ENCODE results near the gene ADCY2. TPM values are rescaled to one million over a fixed set of nuclear protein-coding genes. Genes with fewer than 3 reads are reported as not detected.

ADCY2 gene
- polyA plus RNA-seq, 5 donors = 7.1 to 11.9 (median 11.0) TPM

DNA sequence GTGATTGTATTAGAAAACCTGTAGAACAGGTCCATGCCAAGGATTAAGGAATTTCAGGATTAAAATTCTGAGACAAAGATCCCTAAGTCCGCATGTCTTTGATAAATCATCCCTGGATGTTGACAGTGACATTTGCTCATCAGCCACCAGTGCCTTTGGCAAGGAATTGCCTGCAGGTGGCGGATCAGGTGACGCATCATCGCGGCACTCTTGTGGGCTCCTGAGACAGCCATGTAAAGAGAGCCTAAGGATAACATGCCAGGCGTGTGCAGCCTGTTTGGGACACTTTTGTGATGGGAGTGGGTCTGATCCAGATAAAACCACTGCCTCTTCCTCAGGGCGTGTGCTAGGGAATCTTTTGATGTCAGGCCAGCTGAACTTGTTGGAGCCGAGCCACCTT lies 40.6 kb downstream of the ADCY2 start:
- no peak for DNase-seq

DNA sequence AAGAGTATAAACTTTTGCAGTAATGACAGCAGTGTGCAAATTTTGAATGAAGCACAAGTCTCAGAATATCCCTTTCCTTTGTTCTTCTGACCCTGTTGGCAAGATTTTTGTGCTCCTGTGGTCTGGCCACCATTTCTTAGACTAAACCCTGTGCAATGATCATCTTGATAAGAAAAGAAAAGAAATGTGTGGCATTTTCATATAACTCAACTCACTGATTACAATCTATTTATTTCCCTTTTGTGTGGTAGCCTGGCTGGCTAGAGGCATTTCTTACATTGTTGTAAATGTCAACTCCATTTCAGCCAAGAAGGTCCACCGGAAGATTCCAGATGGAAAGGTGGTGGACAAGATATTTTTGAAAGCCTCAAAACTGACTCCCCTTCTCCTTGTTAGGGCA lies 41.9 kb downstream of the ADCY2 start:
- DNase-seq = no peak

DNA sequence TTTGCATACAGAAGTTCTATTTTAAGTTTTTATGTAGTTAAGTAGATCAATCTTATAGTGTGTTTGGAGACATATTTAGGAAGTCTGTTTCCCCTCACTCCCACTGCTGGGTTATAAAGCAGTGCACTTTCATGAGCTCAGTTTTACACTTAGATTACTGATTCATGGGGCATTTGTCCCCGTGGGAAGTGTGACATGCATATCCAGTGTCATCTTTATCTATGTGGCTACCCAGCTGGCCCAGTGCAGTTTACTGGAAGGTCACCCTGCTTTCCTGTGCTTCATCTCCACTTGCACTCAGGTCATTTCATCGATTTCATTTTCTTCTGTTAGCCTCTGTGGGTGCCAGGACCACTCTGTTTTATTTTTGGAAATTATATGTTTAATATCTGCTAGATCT lies 49.1 kb downstream of the ADCY2 start:
- DNase-seq = no peak

- no peak for DNase-seq
Observed at GRCh38 chr5:7445831-7446230, 49.9 kb downstream of the ADCY2 start.

- no peak for DNase-seq
Observed at GRCh38 chr5:7446913-7447312, 51.0 kb downstream of the ADCY2 start.

GRCh38 chr5:7453947-7454346 lies 58.0 kb downstream of the ADCY2 start:
- DNase-seq = no peak

DNA sequence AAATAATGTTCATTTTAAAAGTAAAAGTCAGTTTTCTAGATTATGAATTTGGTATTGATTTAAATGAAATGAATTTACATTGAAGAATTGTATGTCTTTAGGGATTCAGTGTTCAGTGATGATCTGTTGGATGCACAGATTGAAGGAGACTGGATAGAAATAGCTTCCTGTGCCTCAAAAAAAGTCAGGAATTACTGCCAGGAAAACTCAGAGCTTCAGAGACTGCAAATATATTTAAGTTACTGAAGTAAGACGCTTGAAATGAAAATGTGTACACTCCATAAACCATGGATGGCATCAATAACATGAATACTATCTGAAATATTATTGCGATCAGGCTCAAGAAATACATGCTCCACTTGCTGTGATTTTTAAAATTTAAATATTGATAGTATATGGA lies 60.3 kb downstream of the ADCY2 start:
- DNase-seq = no peak

DNA sequence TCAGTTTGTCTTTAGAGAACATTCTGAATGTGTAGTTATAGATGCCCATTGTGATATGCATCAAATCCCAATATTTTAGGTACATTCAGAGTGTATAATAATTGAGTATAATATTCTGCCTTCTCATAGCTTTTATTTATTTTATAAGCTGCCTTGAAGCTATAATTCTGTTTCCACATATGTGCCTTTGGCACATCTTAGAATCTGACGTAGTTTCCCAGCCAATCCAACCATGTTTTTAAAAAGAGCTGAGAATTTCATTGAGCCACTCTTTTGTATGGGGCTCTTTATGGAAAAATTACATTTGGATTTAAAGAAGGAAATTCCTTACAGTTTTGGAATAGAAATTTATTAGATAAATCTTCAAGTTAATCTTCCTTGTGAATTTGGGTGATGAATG lies 65.4 kb downstream of the ADCY2 start:
- no peak for DNase-seq

DNA sequence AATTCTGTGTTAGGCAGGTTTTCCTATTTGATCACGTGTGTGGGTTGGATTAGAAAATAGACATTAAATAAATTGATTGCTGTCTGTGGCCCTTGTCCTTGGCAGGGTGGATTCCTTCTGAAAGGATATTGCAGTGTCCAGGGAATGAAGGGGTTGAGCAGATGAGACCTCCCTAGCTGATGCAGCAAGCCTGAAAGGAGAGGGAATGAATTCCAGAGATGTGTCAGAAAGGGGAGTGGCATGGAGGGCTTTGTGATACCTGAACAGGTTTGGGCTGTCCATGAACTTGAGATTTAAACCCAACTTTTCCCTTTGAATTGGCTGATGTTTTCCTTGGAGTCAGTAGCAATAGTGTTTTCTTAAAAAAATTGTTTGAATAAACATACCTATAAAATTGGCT lies 66.8 kb downstream of the ADCY2 start:
- DNase-seq = no peak

DNA sequence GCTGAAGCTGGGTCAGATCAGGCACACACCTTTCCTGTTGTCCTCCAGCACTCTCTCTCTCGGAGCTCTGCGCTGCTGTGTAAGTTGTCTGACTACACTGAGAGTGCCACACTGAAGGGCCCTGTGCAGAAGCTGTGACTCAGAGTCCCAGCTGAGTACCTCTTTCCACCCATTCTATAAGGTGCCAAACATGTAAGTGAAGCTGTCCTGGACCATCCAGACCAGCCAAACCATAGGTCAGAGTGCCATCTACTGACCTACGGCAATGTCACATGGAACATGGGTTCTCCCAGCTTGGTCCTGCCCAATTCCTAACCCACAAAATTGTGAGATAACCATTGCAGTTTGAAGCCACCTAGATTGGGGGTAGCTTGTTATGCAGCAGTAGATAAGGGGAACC lies 68.2 kb downstream of the ADCY2 start:
- DNase-seq = no peak

DNA sequence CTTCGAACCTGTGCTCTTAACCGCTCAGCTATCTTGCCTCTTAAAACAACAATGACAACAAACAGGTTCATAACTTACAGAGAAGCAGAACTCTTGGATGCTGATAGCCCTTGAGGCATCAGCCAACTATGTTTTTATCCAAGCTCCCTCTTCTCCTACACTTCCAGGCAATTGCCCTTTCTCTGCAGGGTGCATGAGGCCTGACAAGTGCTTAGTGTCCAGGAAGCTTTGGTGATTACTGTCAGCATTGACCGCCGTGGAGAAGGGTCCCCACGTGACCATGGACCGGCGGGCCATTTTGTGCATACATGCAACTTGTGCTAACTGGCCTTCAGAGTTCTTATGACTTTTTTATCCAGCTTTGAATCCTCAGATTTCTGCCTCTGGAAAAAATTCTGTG lies 71.2 kb downstream of the ADCY2 start:
- no peak for DNase-seq

GRCh38 chr5:7468742-7469141 lies 72.8 kb downstream of the ADCY2 start:
- DNase-seq = no peak

- DNase-seq = no peak
Observed at GRCh38 chr5:7471710-7472109, 75.8 kb downstream of the ADCY2 start.

GRCh38 chr5:7473115-7473514 lies 77.2 kb downstream of the ADCY2 start:
- DNase-seq = no peak

DNA sequence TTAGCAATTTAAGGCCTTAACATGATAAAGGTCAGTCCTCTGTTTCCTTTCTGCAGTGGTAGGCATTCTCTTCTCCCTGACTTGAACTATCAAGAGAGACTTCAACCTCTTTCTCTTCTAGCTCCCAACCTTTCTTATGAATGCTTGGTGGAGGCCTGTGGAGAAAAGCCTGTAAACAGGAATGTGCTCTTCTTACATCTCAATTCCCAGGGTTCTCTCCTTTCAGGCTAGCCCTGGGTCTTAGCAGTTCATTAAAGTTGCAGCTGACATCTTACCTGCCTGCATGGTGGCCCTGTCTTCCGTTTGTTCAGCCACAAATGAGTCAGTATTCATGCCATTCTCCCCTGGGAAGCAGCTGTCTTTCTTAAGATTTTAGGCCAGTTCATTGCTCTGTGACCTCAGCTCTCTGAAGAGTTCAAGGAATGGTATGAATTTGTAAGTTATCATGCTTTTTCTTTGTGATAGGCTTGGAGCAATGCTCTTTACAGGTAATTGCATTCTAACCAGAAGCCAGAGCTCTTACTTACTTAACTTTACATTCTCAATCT lies 77.8 kb downstream of the ADCY2 start:
- DNase-seq = no peak

DNA sequence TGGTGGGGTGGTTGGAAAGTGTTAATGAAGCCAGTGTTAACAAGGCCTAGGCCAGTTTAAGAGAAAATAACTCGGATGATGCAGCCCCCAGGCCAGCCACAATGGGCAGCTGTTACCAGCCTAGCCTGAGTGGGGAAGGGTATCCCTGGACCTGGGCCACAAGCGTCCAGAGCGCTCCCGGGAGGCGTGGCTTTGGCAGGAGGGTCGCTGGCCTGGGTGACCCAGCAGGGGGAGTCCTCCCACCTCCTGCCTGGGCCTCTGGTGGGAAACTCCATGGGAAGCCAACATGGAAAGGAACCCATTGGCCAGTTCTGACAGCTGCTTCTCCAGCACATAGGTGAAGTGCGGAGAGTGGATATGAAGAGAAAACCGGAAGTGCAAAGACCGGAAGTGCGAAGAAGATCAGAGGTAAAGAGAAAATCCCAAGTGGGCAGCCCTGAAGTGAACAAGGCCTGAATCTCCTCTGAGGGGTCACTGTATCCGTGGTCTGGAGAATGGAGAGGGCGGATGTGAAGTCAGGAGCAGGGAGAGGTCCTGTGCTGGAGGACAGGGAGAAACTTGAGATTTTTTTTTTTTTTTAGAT lies 79.0 kb downstream of the ADCY2 start:
- no peak for DNase-seq

- DNase-seq = no peak
Observed at GRCh38 chr5:7478459-7478858, 82.5 kb downstream of the ADCY2 start.

DNA sequence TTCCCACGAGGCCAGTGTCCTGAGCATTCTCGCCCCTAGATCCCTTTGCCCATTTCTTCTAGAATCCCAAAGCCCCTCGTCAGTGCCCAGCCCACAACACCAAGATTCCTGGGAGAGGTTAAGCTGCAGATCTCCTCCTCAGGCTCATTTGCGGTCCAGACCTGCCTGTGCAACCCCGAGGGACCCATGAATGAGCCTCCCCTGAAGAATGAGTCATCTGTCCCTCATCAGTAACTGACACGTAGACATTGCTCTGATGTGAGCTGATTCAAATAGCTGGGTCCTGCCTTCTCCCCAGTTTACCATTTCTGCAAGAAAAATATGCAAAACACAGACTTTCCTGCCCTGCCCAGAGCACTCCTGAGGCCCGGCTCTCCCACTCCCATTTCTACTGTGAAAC lies 92.8 kb downstream of the ADCY2 start:
- no peak for DNase-seq

DNA sequence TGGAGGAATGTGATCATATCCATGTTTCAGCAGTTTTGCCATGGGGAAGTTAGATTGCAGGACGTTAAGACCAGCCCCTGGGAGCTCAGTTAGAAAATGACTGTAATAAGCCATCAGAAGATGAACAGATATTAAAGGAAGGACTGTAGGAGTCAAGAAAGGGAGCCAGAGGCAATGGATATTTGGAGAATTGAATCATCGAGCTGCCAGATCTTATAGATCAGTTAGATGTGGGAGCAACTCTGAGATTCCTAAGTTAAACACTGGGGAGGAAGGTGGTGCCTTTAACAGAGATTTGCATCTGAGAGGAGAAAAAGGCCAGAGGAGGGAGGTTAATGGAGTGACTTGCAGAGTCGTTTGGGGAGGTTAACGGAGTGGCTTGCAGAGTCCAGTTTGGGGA lies 96.4 kb downstream of the ADCY2 start:
- DNase-seq = no peak

DNA sequence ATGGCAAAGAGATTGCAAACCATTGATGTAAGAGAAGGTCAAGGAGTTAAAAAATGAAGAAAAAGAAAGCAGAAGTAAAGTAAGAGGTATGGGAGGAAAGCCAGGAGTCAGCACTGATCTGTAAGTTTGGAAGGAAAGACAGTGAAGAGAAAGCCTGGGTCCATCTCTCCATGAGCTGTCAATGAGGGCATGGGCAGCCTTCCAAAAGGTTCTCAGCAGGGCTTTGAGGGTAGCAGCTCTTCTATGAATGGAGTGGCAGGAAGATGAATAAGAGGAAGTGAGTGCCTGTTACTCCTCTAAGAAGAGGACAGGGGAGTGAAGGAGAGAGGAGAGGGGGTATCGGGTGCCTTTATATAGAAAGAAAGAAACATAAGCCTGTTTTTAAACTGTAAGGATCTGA lies 97.1 kb downstream of the ADCY2 start:
- no peak for DNase-seq

GRCh38 chr5:7493622-7494021 lies 97.7 kb downstream of the ADCY2 start:
- DNase-seq = no peak

DNA sequence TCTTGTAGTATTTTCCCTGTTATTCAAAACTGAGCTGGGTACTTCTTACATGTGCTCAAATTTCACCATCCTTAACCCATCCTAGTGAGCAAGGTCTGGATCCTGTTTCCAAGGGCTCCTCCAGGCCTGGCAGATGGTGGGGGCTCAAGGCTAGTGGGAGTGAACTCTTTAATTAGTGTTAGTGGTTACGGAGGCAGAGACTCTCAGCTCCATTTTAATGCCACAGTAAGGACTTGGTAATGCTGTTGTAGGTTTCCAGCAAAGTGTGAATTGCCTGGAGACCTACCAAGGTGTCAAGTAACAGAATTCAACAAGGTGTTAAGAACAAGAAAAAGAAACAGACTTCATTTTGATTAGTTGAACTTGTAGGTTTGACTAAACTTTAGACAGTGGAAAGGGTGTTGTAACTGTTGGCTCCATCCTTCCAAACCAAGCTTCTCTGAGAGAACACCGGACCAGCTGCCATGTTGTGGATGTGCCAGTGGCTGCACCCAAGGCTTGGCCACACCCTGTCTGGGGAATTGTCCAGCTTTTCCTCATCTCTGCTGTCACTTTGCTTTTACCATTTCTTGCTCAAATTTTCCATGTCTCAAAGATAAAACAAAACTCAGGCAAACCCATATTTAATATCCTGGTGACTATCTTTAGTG lies 98.7 kb downstream of the ADCY2 start:
- DNase-seq = no peak

DNA sequence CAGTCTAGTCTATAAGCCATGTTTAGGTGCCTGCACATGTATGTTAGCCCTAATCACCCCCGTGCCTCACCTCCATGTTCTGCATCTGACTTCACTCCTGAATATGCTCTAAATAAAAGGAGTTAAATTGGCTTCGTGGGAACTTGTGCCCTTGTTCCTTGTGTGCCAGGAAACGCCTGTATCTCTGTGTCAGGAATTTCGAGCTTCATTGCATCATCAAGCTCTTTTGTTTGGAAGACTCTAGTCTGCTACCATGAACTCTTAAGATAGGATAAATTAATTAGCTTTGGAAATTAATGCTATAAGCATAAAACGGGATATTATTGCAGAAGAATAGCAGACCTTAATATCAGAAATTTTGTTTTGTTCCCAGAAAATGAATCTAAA lies 99.2 kb downstream of the ADCY2 start:
- DNase-seq = no peak

GRCh38 chr5:7500256-7500655 lies 104.3 kb downstream of the ADCY2 start:
- no peak for DNase-seq

All from right lung (tissue), 5 donors.